GM19324 (cell line): Measurements from ENCODE around the gene PLEKHA6.

Experiments
- ATAC-seq: cut with Tn5 transposase; IDR thresholded peaks from one replicate; pipeline ENCODE4 v1.9.1; 2021; ENCODE audit warnings: mild to moderate bottlenecking, moderate library complexity; ENCODE audit not compliant: unreplicated experiment, low FRiP score

PLEKHA6 gene

DNA sequence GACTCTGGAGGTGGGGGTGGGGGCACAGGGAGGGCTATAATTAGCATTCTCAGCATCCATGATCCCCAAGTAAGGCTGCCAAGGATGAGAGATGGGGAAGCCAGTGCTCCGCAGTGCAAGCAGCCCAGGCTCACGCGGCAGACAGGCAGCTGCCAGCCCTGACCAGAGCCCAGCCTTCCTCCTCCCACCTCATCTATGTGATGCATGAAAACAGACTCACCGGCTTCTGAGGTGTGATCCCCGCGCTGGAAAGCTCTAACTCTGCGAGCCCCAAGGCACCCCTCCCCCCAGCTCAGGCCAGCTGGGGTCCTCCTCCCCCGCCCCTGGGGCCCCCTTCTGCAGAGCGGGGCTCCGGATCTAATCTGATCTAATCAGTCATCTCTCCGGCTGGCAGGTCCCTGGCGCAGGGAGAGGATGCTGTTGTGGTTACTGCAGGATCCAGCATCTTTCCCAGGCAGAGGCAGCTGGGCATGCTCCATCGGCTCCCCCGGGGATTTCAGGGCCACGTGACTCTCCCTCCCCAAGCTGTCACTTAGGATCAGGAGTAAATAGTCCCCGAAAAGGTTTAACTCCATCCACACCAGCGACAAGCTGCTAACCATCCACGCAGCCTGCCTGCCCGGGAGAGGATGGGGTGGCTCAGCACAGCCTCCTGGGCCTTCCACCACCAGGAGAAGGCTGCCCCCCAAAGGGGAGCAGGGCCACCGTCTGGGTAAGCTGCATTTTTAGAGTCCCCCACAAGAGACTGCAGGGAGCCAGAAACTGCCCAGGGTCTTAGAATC is at the start of gene PLEKHA6:
PLEKHA6 (minus strand) TSS at position 456 of the 782 bp plus-strand sequence. CDS start 86,202 bp downstream, outside the sequence.
- no peak for ATAC-seq

- ATAC-seq = no peak
Observed at GRCh38 chr1:204409123-204409522, 49.4 kb upstream of the PLEKHA6 start.

- ATAC-seq = no peak
Observed at GRCh38 chr1:204408602-204409001, 48.9 kb upstream of the PLEKHA6 start.

- ATAC-seq = no peak
Observed at GRCh38 chr1:204408074-204408507, 48.4 kb upstream of the PLEKHA6 start.

GRCh38 chr1:204407295-204407971 is 47.7 kb upstream of the PLEKHA6 start:
- no peak for ATAC-seq

DNA sequence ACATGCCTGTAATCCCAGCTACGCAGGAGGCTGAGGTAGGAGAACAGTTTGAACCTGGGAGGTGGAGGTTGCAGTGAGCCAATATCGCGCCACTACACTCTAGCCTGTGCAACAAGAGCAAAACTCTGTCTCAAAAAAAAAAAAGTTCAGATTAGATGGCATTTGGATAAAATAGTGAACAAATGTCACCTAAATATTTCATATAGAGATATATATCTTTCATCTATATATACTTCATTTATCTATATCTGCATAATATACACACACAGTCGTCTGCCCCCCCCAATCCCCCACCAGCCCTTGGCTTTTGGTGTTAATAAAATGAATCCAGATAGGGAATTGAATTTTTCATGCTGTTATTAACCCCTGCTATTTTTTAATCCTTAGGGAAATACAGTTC is 46.9 kb upstream of the PLEKHA6 start:
- ATAC-seq = no peak

GRCh38 chr1:204405988-204406387 is 46.3 kb upstream of the PLEKHA6 start:
- no peak for ATAC-seq

DNA sequence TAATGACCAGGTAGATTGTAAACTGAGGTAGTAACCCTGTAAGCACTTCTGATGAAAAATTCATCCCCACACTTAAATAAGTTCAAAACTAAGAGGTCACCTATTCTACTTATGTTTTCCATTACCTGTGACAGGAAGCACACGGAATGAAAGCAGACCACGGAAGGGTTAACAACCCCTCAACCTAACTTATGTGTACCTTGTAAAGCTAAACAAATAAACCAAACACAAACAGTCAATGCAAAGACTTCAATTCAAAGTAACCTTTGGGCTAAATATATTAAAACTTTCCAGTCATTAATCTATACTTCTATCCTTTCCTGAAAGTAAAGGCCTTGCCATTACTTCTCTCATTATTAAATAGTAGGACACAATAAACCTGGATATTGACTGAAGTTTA is 44.9 kb upstream of the PLEKHA6 start:
- no peak for ATAC-seq

DNA sequence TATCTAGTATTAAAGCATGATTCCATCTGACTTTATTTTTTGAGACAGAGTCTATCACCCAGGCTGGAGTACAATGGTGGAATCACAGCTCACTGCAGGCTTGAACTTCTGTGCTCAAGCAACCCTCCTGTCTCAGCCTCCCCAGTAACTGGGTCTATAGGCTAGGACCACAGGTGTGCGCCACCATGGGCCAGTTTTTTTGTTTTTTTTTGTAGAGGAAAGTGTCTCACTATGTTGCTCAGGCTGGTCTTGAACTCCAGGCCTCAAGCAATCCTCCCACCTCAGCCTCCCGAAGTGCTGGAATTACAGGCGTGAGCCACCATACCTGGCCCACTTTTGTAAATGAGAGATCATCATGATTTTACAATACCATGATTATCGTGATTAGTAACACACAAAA is 42.7 kb upstream of the PLEKHA6 start:
- no peak for ATAC-seq

GRCh38 chr1:204401730-204402129 is 42.0 kb upstream of the PLEKHA6 start:
- ATAC-seq = no peak

DNA sequence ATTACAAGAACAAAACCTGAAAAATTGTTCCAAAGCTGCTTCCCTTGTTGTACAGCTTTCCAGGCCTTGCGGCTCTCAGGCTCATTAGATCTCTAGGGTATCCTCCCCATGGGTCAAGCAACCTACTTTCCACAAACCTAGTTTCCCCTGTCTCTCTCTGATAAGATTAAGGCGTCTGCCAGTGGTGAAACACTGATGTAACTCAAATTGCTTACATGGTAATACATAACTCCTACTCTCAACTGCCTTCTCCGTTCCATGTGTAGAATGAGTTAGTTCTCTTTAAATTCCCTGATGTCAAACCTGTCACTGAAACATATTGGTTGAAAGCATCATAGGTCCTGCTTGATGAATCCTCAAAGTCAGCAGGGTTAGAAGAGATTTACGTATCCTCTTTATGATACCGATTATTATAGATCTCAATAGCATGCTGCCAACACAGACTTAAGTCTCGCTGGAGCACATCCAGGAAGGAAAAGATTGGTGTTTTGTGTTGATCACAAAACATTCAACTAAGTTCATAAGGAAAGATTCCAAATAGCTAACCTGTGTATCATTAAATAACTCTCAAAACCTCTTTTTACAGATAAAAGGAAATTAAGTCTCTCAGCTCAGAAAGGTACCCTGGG is 41.3 kb upstream of the PLEKHA6 start:
- ATAC-seq = no peak

- ATAC-seq = peak; percentile 55
Observed at GRCh38 chr1:204398197-204399125, 38.7 kb upstream of the PLEKHA6 start.

DNA sequence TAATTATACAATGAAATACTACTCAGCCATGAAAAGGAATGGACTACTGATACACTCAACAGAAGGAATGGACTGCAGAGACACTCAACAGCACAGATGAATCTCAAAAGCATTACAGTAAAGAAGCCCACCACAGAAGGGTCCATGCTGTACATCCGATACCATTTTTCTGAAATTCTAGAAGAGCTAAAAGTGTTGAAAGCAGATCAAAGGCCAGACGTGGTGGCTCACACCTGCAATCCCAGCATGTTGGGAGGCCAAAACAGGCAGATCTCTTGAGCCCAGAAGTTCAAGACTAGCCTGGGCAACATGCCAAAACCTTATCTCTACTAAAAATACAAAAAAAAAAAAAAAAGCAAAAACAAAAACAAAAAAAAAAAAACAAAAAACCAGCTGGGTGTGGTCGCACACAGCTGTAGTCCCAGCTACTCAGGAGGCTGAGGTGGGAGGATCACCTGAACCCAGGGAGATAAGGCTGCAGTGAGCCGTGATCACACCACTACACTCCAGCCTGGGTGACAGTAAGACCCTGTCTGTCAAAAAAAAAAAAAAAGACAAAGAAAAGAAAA is 36.4 kb upstream of the PLEKHA6 start:
- ATAC-seq = no peak

DNA sequence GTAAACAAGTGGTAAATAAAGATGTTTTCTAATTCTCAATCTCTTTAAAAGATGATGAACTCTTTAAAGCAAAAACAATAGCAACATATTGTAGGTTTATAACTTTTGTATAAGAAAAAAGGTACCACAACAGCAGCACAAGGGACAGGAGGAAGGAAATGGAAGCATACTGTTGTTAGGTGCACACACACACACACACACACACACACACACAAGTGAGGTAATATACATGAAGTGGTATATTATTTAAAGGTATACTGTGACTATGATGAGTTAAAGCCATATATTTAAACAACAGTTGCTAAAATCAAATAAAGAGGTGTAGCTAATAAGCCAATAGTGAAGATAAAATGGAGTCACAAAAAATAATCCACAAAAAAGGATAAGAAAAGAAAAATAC is 31.9 kb upstream of the PLEKHA6 start:
- ATAC-seq = no peak

GRCh38 chr1:204390751-204391466 is 31.2 kb upstream of the PLEKHA6 start:
- no peak for ATAC-seq

- ATAC-seq = no peak
Observed at GRCh38 chr1:204385727-204386126, 26.0 kb upstream of the PLEKHA6 start.

- no peak for ATAC-seq
Observed at GRCh38 chr1:204384636-204385352, 25.1 kb upstream of the PLEKHA6 start.

- ATAC-seq = no peak
Observed at GRCh38 chr1:204383163-204383904, 23.6 kb upstream of the PLEKHA6 start.
